GM12874 (cell line): ENCODE data around the gene PSMB1.

Experiments used
- CTCF ChIP-seq: IDR thresholded peaks from 2 replicates; pipeline ENCODE4 v1.5.1; 2011; ENCODE audit warnings: low read depth, mild to moderate bottlenecking, control low read depth, low read length, moderate library complexity; ENCODE audit not compliant: insufficient read depth

Gene PSMB1

DNA sequence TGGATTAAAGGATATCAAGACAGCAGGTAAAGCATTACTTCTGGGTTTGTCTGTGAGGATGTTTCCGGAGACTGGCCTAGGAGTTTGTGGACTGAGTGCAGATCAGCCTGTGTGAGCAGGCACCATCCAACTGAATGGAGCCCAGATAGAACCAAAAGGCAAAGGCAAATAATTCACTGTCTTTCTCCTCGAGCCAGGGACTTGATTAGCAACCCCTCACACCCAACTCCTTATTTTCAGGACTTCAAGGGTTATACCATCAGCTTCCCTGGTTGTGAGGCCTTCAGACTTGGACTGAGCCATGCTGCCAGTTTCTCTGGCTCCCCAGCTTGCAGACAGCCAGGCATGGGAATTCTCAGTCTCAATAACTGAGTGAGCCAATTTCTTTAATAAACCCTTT, 19.3 kb downstream of the PSMB1 start:
- no peak for TF ChIP-seq CTCF

GRCh38 chr6:170532867-170533488, 20.1 kb downstream of the PSMB1 start:
- no peak for TF ChIP-seq CTCF

- TF ChIP-seq CTCF = peak; percentile 86
Measured at GRCh38 chr6:170529839-170530469, 23.2 kb downstream of the PSMB1 start.

GRCh38 chr6:170525795-170526194, 27.3 kb downstream of the PSMB1 start:
- no peak for TF ChIP-seq CTCF

DNA sequence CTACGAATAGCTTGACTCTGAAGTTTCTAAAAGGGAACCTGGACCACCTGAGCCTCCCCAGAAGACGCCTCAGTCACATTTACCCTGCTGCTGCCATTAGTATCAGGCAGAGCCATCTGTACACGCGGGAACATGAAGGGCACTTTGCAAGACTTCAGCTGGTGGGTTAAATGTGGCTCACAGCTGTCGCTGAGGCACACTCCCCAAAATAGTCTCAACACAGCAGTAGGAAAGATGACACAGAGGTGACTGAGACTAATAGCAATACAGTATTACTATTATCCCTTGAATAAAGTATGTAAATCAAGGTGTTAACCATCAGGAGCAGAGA, 29.0 kb downstream of the PSMB1 start:
- no peak for TF ChIP-seq CTCF

- TF ChIP-seq CTCF = no peak
Measured at GRCh38 chr6:170523256-170524171, 29.6 kb downstream of the PSMB1 start.

DNA sequence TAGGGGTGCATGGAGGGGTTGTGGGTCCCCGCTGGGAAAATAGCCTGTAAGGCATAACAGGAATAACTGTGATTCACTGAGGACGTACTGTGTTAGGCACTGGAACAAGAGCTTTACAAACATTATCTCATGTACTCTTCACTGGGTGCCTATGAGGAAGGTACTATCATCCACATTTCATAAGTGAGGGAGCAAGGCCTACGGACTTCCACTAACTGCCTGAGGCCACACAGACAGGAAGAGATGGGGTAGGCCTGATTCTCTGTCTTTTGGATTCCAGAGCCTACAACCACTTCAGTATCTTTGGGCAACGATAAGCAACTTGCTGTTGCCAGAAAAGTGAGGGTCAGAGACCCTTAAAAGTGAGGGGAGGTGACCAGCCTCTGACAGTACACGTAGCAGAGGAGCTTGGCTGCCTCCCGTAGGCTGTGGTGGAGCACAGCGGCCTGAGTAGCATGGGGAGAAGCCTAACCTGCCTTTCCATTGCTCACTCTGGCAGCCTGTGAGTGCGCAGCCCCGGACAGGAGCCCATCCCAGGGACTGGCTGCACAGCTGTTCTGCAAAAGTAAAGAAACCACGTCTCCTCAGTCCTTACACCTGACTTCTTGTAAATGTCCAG, 30.4 kb downstream of the PSMB1 start:
- TF ChIP-seq CTCF = peak; percentile 55; the same call in 1 of the 2 replicates
